Measurements from ENCODE around the gene CNGA4. TPM values are rescaled to one million over a fixed set of nuclear protein-coding genes. Genes with fewer than 3 reads are reported as not detected.

The CNGA4 gene
- total and polyA plus RNA-seq, 2 of the 4 experiments (the other 2 are of a cell fraction), result under 0.01 to 0.12 TPM

DNA sequence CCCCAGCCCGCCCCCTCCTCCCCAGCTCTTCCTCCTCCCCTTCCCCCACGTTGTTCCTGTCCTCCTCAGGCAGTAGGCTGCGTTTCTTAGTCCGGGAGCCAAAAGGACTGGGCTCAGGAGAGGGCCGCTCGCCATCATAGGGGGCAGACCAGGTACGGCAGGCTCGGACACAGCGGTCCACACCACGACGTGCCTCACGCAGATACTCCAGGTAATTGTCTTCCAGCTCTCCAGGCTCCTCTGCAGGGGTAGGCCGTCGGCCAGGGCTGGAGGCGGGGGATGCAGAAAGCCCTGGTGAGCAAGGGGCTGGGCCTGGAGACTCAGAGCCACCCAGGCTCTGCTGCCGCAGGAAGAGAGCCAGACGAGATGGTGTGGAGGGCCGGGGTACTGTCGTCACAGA lies 21.2 kb upstream of the CNGA4 start:
- CTCF ChIA-PET, result no interaction called here
- 94% methylated on average over 16 of the region's 19 CpGs; no CpG with 5 or more reads in 1 of the 2 experiments for WGBS, 2 experiments (ENCODE audit: extremely low coverage in 2 of 2, insufficient read length in 1 of 2)
- no peak overlapping the region for H2BK120ac ChIP-seq (ENCODE audit: low read depth, low read length)

More for the DNA sequence above, 21.2 kb upstream of the CNGA4 start:
- Histone ChIP-seq H3K9ac (ENCODE audit: low read depth, low read length) (no peak overlapping the region), H3K4me1 (ENCODE audit: control insufficient read depth, insufficient read depth, low read length) (peaks cover 5% of the 10 kb centered on the region), H2BK5ac (ENCODE audit: low read depth, low read length, poor library complexity, severe bottlenecking) (no peak overlapping the region), H3K27me3 (ENCODE audit: control insufficient read depth, insufficient read depth, low read length) (no peaks in the 10 kb centered on the region), H4K8ac (ENCODE audit: low read depth in 2 of 2, low read length in 2 of 2) (no peak overlapping the region), H3K4me2 (ENCODE audit: low read depth, low read length) (no peak overlapping the region), H3K27ac (ENCODE audit: insufficient read depth, low read length) (no peak overlapping the region), H3K9me1 (ENCODE audit: insufficient read depth, low read length) (peaks cover 2% of the 10 kb centered on the region; the same call in 1 of the 2 replicates), H3K79me1 (ENCODE audit: low read depth in 1 of 2, low read length in 2 of 2) (peaks cover 8 to 14% of the 10 kb centered on the region in 2 experiments; a peak in 3 of 4 replicates), H3K4me3 (ENCODE audit: insufficient read depth, low read depth, low read length) (no peak overlapping the region), H3K18ac (ENCODE audit: low read depth, low read length) (no peak overlapping the region), H3K23ac (ENCODE audit: low read depth, low read length) (no peak overlapping the region), H2BK20ac (ENCODE audit: low read depth, low read length) (no peak overlapping the region), H4K20me1 (ENCODE audit: insufficient read depth, low read length) (peaks cover 3% of the 10 kb centered on the region; the same call in 1 of the 2 replicates), H3K4ac (ENCODE audit: low read depth, low read length) (no peak overlapping the region), H2AK5ac (ENCODE audit: low read depth, low read length) (no peak overlapping the region), H2AK9ac (replicated peaks; ENCODE audit: low read depth, low read length, poor library complexity) (no peak overlapping the region), H2AFZ (replicated peaks; ENCODE audit: low read length, poor library complexity) (no peak overlapping the region), H2BK15ac (ENCODE audit: low read depth, low read length) (no peak overlapping the region), H3K56ac (ENCODE audit: extremely low read depth, insufficient read depth, low read length) (no peak overlapping the region), H3K14ac (replicated peaks; ENCODE audit: low read depth, low read length) (no peak overlapping the region), H4K91ac (ENCODE audit: insufficient read depth, low read depth, low read length) (no peak overlapping the region), H3K9me3 (ENCODE audit: control insufficient read depth, insufficient read depth, low read length) (no peaks in the 10 kb centered on the region), H3K36me3 (ENCODE audit: control insufficient read depth, insufficient read depth, low read length) (peaks cover 39% of the 10 kb centered on the region), H4K5ac (ENCODE audit: low read depth, low read length) (no peak overlapping the region)
- intact Hi-C loops (cut with micrococcal nuclease) (no loop called here), in situ Hi-C loops (cut with MboI; ENCODE audit: low sequenced_read_pairs) (no loop called here), dilution Hi-C loops (cut with HindIII; ENCODE audit: low sequenced_read_pairs, unreplicated experiment) (no loop called here)
- POLR2A ChIA-PET (ENCODE audit: unreplicated experiment), result no interaction called here
- TF ChIP-seq MXI1 (IDR thresholded peaks at IDR 0.05; ENCODE audit: borderline replicate concordance, low read depth, low read length) (no peak), NFE2L2 (IDR thresholded peaks at IDR 0.05; ENCODE audit: low read depth, low read length) (no peak), POLR2A (IDR thresholded peaks at IDR 0.05; ENCODE audit: low read depth, low read length) (no peak), SMC3 (IDR thresholded peaks at IDR 0.05; ENCODE audit: low read depth, low read length) (no peak), CHD1 (IDR thresholded peaks at IDR 0.05; ENCODE audit: low read depth, low read length) (no peak), MAZ (IDR thresholded peaks at IDR 0.05; ENCODE audit: borderline replicate concordance, low read depth, low read length) (no peak), FOS (IDR thresholded peaks at IDR 0.05; ENCODE audit: low read depth, low read length) (no peak), MAFK (IDR thresholded peaks at IDR 0.05; ENCODE audit: low read depth, low read length) (no peak), CEBPB (IDR thresholded peaks at IDR 0.05; ENCODE audit: low read depth, low read length) (no peak), RCOR1 (IDR thresholded peaks at IDR 0.05; ENCODE audit: insufficient replicate concordance, low read length) (no peak), RFX5 (IDR thresholded peaks at IDR 0.05; ENCODE audit: low read depth, low read length) (no peak), RAD21 (IDR thresholded peaks at IDR 0.05; ENCODE audit: low read length) (no peak), CTCF (conservative IDR thresholded peaks at IDR 0.05; ENCODE audit: low read depth, low read length) (no peak)
- TF ChIP-seq, protein P1, sequence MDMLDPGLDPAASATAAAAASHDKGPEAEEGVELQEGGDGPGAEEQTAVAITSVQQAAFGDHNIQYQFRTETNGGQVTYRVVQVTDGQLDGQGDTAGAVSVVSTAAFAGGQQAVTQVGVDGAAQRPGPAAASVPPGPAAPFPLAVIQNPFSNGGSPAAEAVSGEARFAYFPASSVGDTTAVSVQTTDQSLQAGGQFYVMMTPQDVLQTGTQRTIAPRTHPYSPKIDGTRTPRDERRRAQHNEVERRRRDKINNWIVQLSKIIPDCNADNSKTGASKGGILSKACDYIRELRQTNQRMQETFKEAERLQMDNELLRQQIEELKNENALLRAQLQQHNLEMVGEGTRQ (IDR thresholded peaks at IDR 0.05; ENCODE audit: low read depth, low read length), result no peak
- TF ChIP-seq, protein P2, sequence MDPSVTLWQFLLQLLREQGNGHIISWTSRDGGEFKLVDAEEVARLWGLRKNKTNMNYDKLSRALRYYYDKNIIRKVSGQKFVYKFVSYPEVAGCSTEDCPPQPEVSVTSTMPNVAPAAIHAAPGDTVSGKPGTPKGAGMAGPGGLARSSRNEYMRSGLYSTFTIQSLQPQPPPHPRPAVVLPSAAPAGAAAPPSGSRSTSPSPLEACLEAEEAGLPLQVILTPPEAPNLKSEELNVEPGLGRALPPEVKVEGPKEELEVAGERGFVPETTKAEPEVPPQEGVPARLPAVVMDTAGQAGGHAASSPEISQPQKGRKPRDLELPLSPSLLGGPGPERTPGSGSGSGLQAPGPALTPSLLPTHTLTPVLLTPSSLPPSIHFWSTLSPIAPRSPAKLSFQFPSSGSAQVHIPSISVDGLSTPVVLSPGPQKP (IDR thresholded peaks at IDR 0.05; ENCODE audit: borderline replicate concordance, low read depth, low read length), result no peak
- ATAC-seq (ENCODE audit: low read depth) (no peak), DNase-seq (no peak)
- no TSS peak for BruUV-seq (replicated peaks)
